ENCODE results near the gene LYRM2. TPM values are rescaled to one million over a fixed set of nuclear protein-coding genes. Genes with fewer than 3 reads are reported as not detected.

Gene LYRM2
- total RNA-seq, 2 donors from 2014 or later, result 18.9 to 34.7 TPM

DNA sequence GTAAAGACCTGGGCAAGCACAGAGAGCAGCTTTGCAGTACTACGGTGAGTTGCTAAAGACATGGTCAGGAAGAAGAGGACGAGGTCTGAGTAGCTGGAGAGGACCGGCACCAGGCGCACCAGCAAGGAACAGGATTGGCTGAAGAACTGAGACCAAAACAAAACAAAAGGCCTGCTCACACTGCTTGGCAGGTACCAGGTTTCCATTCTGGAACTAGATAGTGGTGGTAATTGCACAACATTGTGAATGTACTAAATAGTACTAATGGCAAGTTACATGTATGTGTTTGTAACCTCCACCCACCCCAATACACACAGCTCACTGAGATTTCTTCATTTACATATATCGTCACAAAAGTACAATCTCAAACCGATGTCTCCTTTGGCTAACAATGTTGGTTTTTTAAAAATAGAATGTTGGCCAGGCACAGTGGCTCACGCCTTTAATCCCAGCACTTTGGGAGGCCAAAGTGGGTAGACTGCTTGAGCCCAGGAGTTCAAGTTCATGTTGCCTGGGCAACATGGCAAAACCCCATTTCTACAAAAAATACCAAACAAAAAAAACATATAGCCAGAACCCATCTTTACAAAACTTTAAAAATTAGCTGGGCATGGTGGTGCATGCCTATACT is 32.5 kb upstream of the LYRM2 start:
- Histone ChIP-seq H3K27me3 (no peaks in the 10 kb centered on the region), H3K4me1 (peaks cover 0 to 38% of the 10 kb centered on the region in 2 donors), H3K36me3 (peaks cover 57% of the 10 kb centered on the region), H3K27ac (peak overlapping the region; percentile 44 to 48), H3K4me3 (no peak overlapping the region), H3K9me3 (no peaks in the 10 kb centered on the region)
- no peak for DNase-seq (ENCODE audit: low spot score)
- TF ChIP-seq, protein P1, sequence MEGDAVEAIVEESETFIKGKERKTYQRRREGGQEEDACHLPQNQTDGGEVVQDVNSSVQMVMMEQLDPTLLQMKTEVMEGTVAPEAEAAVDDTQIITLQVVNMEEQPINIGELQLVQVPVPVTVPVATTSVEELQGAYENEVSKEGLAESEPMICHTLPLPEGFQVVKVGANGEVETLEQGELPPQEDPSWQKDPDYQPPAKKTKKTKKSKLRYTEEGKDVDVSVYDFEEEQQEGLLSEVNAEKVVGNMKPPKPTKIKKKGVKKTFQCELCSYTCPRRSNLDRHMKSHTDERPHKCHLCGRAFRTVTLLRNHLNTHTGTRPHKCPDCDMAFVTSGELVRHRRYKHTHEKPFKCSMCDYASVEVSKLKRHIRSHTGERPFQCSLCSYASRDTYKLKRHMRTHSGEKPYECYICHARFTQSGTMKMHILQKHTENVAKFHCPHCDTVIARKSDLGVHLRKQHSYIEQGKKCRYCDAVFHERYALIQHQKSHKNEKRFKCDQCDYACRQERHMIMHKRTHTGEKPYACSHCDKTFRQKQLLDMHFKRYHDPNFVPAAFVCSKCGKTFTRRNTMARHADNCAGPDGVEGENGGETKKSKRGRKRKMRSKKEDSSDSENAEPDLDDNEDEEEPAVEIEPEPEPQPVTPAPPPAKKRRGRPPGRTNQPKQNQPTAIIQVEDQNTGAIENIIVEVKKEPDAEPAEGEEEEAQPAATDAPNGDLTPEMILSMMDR (IDR thresholded peaks at IDR 0.05), result no peak

DNA sequence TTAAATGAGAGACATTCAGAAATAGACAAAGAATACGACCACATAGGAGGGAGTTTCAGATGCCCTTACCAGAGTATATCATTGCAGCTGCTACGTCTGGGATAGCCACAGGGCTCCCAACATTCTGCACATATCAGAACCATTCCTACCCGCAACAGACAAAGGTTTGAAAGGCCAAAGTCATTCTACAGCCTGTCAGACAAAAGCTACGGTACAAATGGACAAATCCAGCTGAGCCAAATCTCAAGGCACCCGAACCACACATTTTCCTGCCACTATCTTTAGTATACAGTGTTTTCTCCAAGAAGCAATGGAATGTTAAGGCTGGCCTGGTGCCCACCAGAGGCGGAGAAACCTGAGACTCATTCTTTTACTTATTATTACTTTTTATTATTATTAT is 30.5 kb upstream of the LYRM2 start:
- no peak for DNase-seq (ENCODE audit: low spot score)
- Histone ChIP-seq H3K27me3 (no peaks in the 10 kb centered on the region), H3K4me1 (peaks cover 0 to 32% of the 10 kb centered on the region in 2 donors), H3K27ac (peak overlapping the region in 1 of 2 donors; percentile 68), H3K4me3 (no peak overlapping the region), H3K9me3 (no peaks in the 10 kb centered on the region), H3K36me3 (peaks cover 40% of the 10 kb centered on the region)
- TF ChIP-seq, protein P1 (IDR thresholded peaks at IDR 0.05), result no peak

GRCh38 chr6:89667872-89668556 is 29.5 kb upstream of the LYRM2 start:
- H3K36me3 ChIP-seq, result peaks cover 41% of the 10 kb centered on the region
- no peak for DNase-seq (ENCODE audit: low spot score)
- TF ChIP-seq, protein P1 (IDR thresholded peaks at IDR 0.05), result no peak
- peaks cover 0 to 32% of the 10 kb centered on the region in 2 donors for H3K4me1 ChIP-seq
- no peak overlapping the region for H3K27ac ChIP-seq
- H3K9me3 ChIP-seq, result no peaks in the 10 kb centered on the region
- H3K27me3 ChIP-seq, result no peaks in the 10 kb centered on the region
- no peak overlapping the region for H3K4me3 ChIP-seq

- H3K9me3 ChIP-seq, result no peaks in the 10 kb centered on the region
- peaks cover 63% of the 10 kb centered on the region for H3K36me3 ChIP-seq
- H3K4me3 ChIP-seq, result no peak overlapping the region
- no peak overlapping the region for H3K27ac ChIP-seq
- TF ChIP-seq, protein P1 (IDR thresholded peaks at IDR 0.05), result no peak
- H3K27me3 ChIP-seq, result no peaks in the 10 kb centered on the region
- no peaks in the 10 kb centered on the region for H3K4me1 ChIP-seq
- DNase-seq (ENCODE audit: low spot score), result no peak
Measured at GRCh38 chr6:89662659-89663223, 24.2 kb upstream of the LYRM2 start.

- DNase-seq (ENCODE audit: low spot score), result no peak
- no peak overlapping the region for H3K4me3 ChIP-seq
- H3K4me1 ChIP-seq, result no peaks in the 10 kb centered on the region
- H3K27me3 ChIP-seq, result no peaks in the 10 kb centered on the region
- no peak overlapping the region for H3K27ac ChIP-seq
- H3K36me3 ChIP-seq, result peaks cover 63% of the 10 kb centered on the region
- H3K9me3 ChIP-seq, result no peaks in the 10 kb centered on the region
- TF ChIP-seq, protein P1 (IDR thresholded peaks at IDR 0.05), result no peak
Measured at GRCh38 chr6:89661559-89661958, 23.0 kb upstream of the LYRM2 start.

Data from right atrium auricular region (tissue), 2 donors.